ENCODE measurements around the gene PLA2G4D. TPM values are rescaled to one million over a fixed set of nuclear protein-coding genes. Genes with fewer than 3 reads are reported as not detected.
A peak's percentile ranks its signal among the peaks of the same experiment; 100 is the strongest.

PLA2G4D gene
- total RNA-seq, 1 experiment from 2014 or later = 0.34 TPM

DNA sequence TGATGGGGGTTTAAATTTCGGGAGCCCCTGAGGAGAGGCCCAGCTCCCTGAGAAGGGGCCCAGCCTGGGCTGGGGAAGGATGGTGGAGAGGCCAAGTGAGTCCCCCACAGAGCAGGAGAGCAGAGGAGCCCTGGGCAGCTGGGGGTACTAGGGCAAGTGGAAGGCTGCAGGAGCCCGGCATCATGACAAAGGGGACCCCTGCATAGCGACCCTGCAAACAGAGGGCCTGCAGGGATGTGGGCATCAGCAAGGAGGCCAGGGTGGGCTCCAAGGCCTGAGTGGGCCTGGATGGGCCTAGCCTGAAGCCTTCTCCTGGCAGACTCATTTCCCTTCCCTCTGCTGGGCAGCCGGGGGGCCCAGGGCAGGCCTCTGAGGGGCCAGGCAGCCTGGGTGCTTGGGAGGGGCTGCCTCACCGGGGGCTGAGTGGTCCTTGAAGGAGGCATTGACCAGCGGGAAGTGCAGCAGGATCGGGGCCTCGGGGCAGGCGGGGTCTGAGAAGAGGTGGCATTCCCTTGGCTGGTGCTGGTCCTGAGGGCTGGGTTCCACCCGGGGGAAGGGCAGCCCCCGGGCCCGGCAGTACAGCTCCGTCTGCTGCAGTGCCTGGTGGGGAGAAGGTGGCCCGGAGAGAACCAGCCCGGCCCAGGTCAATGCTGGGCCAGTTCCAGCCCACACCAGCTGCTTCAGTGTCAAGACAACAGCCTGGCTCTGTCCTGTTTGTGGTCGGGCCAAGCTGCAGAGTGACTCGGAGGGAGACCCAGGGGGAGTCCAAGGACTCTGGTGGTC is 24.7 kb downstream of the PLA2G4D start (continued):
- TF ChIP-seq CBX3 (IDR thresholded peaks at IDR 0.05; ENCODE audit: low read depth) (no peak), TCF7L2 (IDR thresholded peaks at IDR 0.05; ENCODE audit: borderline replicate concordance, extremely low read depth, insufficient read depth, insufficient read length) (no peak)
- TF ChIP-seq, protein P1, sequence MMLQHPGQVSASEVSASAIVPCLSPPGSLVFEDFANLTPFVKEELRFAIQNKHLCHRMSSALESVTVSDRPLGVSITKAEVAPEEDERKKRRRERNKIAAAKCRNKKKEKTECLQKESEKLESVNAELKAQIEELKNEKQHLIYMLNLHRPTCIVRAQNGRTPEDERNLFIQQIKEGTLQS (IDR thresholded peaks at IDR 0.05) = no peak

GRCh38 chr15:42069025-42069424 is 25.3 kb downstream of the PLA2G4D start:
- H4K20me1 ChIP-seq (ENCODE audit: insufficient read depth) = no peaks in the 10 kb centered on the region
- no peak overlapping the region for H3K4me2 ChIP-seq (ENCODE audit: low read length)
- ChIA-PET POLR2A (no interaction called here), CTCF (interaction anchor here (1.0 kb wide), 1 partner anchor 15 kb away, joined by 3 read pairs; no protein-coding TSS in a partner anchor), RAD21 (ENCODE audit: low non-redundant PET in 1 of 2, low total read pairs in 2 of 2, uncharacterized antibody in 2 of 2, unreplicated experiment in 2 of 2) (no interaction called here)
- H3K9me3 ChIP-seq (ENCODE audit: control insufficient read depth in 1 of 2, insufficient read depth in 1 of 2, low read depth in 1 of 2, low read length in 2 of 2) = no peaks in the 10 kb centered on the region
- BruUV-seq (replicated peaks) = no TSS peak
- intact Hi-C loops (cut with micrococcal nuclease) = loop anchor here (5.0 kb wide), 1 partner anchor 318 kb away; no protein-coding TSS in a partner anchor
- DNase-seq (ENCODE audit: low read depth, low spot score) = no peak
- no peak for ATAC-seq
- H3K36me3 ChIP-seq (ENCODE audit: control insufficient read depth in 1 of 2, insufficient read depth in 2 of 2, low read length in 2 of 2) = no peaks in the 10 kb centered on the region
- no peak overlapping the region for H3K4me3 ChIP-seq (replicated peaks in 1 of 2; ENCODE audit: low read depth in 1 of 2, low read length in 2 of 2)
- H3K4me1 ChIP-seq (ENCODE audit: control insufficient read depth in 1 of 2, insufficient read depth in 2 of 2, low read length in 2 of 2) = peaks cover 0 to 9% of the 10 kb centered on the region in 2 experiments; a peak in 2 of 4 replicates
- no peak overlapping the region for H2AFZ ChIP-seq (ENCODE audit: low read depth, low read length, poor library complexity, severe bottlenecking)
- H3K27ac ChIP-seq (ENCODE audit: low read depth, low read length) = no peak overlapping the region
- no peak for TF ChIP-seq TCF7L2 (IDR thresholded peaks at IDR 0.05; ENCODE audit: borderline replicate concordance, extremely low read depth, insufficient read depth, insufficient read length)
- no peak for TF ChIP-seq ELF1 (IDR thresholded peaks at IDR 0.05; ENCODE audit: borderline replicate concordance, low read depth)
- TF ChIP-seq RAD21 (IDR thresholded peaks at IDR 0.05; ENCODE audit: low read depth) = peak; percentile 31; the same call in 1 of the 2 replicates
- TF ChIP-seq, protein P2, sequence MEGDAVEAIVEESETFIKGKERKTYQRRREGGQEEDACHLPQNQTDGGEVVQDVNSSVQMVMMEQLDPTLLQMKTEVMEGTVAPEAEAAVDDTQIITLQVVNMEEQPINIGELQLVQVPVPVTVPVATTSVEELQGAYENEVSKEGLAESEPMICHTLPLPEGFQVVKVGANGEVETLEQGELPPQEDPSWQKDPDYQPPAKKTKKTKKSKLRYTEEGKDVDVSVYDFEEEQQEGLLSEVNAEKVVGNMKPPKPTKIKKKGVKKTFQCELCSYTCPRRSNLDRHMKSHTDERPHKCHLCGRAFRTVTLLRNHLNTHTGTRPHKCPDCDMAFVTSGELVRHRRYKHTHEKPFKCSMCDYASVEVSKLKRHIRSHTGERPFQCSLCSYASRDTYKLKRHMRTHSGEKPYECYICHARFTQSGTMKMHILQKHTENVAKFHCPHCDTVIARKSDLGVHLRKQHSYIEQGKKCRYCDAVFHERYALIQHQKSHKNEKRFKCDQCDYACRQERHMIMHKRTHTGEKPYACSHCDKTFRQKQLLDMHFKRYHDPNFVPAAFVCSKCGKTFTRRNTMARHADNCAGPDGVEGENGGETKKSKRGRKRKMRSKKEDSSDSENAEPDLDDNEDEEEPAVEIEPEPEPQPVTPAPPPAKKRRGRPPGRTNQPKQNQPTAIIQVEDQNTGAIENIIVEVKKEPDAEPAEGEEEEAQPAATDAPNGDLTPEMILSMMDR (IDR thresholded peaks at IDR 0.05 in 2 of 3, conservative IDR thresholded peaks at IDR 0.05 in 1 of 3; ENCODE audit: borderline replicate concordance in 1 of 3, insufficient read depth in 1 of 3, low read depth in 2 of 3, low read length in 2 of 3) = peak in 1 of 3 experiments; percentile 22; a peak in 1 of 6 replicates
- H3K27me3 ChIP-seq (ENCODE audit: insufficient read depth, low read length) = no peaks in the 10 kb centered on the region
- no peaks in the 10 kb centered on the region for H3K9me2 ChIP-seq (ENCODE audit: insufficient read depth)
- H3K9ac ChIP-seq (ENCODE audit: low read length) = no peak overlapping the region
- no peaks in the 10 kb centered on the region for H3K79me2 ChIP-seq (ENCODE audit: insufficient read depth, low read length)
